ENCODE results near the gene SULT2A1. TPM values are rescaled to one million over a fixed set of nuclear protein-coding genes. Genes with fewer than 3 reads are reported as not detected.
"Not testable (repeated sequence)": the region's sequence is repeated elsewhere in the genome, so short reads cannot be mapped to it uniquely, and the experiment has no call there.

The SULT2A1 gene
- total RNA-seq, 2 donors from 2014 or later: not detected

DNA sequence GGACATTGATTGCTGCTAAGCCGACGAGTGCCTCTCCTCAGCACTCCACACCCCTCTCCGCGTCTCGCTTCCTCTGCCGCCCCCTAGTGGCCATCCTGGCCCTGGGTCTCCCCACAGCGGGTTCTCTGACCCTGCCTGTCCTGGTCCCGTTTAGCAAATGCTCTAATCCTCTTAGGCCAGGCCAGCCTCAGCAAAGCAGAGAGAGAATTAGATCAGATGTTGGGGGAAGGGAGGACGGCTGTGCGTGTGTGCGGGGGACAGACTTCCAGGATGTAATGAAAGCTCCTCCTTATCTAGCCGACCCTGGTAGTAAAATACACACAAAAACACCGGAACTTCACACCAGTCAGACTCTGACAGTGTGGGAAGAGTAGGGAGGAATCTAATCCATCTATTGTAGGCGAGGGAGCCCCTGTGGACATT, 22.6 kb downstream of the SULT2A1 start:
- peak; percentile 87 for DNase-seq
- ATAC-seq: peak; percentile 94 to 96
- intact Hi-C loops (cut with DNase I): loop anchor here in 1 of 2 donors (5.0 kb wide), 1 partner anchor 51 kb away; no protein-coding TSS in a partner anchor

GRCh38 chr19:47861630-47862029, 24.5 kb downstream of the SULT2A1 start:
- intact Hi-C loops (cut with DNase I): loop anchor here in 1 of 2 donors (5.0 kb wide), 1 partner anchor 49 kb away; no protein-coding TSS in a partner anchor
- no peak for ATAC-seq
- no peak for DNase-seq

DNA sequence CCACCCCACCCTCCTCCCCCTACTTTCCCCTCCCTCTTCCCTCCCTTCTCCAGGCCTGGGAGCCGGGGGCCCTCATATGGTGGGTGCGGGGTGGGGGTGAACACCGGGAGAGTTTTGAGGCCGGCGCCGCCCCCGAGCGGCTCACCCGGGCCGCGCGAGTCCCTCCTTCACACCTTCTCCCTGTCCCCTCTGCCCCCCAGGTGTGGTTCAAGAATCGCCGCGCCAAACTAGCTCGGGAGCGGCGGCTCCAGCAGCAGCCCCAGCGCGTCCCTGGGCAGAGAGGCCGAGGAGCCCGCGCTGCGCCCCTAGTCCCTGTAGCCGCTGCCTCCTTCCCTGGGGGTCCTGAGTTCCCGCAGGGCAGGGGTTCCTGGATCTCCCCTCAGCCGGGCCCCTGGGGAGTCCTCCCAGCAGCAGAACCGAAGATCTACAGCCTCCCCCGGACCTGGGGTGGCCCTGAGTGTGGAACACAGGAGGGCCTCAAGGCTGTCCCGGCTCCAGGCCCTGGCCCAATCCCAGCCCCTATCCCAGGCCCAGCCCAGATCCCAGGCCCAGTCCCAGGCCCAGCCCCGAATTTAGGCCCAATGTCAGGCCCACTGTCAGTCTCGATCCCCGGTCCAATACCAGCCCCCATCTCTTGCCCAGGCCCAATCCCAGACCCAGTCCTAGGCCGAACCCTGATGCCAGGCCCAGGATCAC, 25.4 kb downstream of the SULT2A1 start:
- no peak for DNase-seq
- no peak for ATAC-seq
- intact Hi-C loops (cut with DNase I): loop anchor here in 1 of 2 donors (5.0 kb wide), 1 partner anchor 48 kb away; no protein-coding TSS in a partner anchor

DNA sequence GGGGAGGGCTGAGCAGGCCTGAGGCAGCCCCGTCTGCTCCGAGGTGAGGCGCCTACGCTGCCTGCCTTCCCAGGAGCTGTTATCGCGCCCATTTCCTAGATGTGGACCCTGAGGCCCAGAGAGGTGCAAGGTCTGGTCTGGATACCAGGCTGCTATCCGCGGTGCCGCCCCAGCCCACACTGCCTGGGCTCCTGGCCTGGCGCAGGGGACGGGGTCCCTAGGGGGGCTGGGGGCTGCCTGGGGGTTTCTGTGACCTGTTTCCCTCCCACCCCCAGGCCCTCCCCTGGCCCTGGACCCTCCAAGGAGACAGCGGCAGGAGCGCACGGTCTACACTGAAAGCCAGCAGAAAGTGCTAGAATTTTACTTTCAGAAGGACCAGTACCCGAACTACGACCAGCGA, 26.3 kb downstream of the SULT2A1 start:
- ATAC-seq, DNase-seq: not testable (repeated sequence)
- intact Hi-C loops (cut with DNase I): loop anchor here in 1 of 2 donors (5.0 kb wide), 1 partner anchor 48 kb away; no protein-coding TSS in a partner anchor

DNA sequence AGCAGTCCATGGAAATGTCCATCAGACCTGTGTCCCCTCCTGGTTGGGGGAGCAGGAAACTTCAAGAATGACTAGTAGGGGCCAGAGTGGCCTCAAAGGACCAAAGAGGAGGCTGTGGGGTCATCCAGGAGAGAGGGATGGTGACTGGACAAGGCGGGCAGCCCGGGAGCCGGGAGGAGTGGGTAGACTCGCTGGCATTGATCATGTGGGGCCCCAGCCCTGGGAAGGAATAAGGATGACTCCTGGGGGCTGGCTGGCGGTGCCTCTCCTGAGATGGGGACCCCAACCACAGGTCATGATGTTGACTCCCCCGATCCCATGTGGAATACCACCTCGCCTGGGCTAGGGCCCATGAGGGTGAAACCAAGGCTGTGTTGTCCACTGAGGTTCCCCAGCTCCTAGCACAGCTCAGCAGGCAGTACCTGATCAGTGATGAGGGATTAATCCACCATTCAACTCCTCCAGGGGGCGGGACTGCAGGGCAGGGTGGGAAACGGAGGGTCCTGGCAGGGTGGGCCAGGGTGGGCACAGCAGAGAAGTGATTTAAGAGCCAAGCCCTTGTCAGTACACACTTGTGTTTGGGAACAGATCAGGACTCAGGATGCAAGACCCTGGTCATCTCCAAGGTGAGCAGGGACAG, 27.3 kb downstream of the SULT2A1 start, which contains the start of gene TPRX2:
TPRX2 (plus strand) TSS at position 590 of the 640 bp plus-strand sequence; CDS start at position 602, 12 bp downstream.
- DNase-seq: not testable (repeated sequence)

GRCh38 chr19:47858231-47858630, 27.9 kb downstream of the SULT2A1 start:
- intact Hi-C loops (cut with DNase I); DNase-seq; ATAC-seq: not testable (repeated sequence)

More for the DNA sequence above, 27.3 kb downstream of the SULT2A1 start, which contains the start of gene TPRX2:
- ATAC-seq; intact Hi-C loops (cut with DNase I): not testable (repeated sequence)

- intact Hi-C loops (cut with DNase I): no loop called here
- DNase-seq: no peak
- ATAC-seq: no peak
Measured at GRCh38 chr19:47854459-47854858, 31.7 kb downstream of the SULT2A1 start.

GRCh38 chr19:47853003-47853402, 33.1 kb downstream of the SULT2A1 start:
- DNase-seq (no peak), ATAC-seq (no peak)
- intact Hi-C loops (cut with DNase I): no loop called here

GRCh38 chr19:47848823-47849473, 37.2 kb downstream of the SULT2A1 start:
- intact Hi-C loops (cut with DNase I): no loop called here
- ATAC-seq (no peak), DNase-seq (no peak)

DNA sequence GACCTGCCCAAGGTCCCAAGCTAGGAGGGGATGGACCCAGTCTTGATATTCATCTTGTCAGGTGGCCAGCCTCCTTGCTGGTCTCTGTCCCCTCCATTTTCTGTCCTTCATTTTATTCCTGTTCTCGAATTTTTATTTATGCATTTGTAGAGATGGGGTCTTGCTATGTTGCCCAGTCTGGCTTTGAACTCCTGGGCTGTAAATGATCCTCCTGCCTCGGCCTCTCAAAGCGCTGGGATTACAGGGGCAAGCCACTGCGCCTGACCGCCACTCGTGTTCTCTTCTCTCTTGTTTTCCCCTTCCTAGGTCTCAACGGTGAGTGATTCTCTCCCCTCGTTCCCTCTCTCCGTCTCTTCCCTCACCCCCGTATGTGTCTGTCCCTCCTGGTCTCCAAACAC, 37.7 kb downstream of the SULT2A1 start:
- ATAC-seq (no peak), DNase-seq (no peak)
- intact Hi-C loops (cut with DNase I): no loop called here

DNA sequence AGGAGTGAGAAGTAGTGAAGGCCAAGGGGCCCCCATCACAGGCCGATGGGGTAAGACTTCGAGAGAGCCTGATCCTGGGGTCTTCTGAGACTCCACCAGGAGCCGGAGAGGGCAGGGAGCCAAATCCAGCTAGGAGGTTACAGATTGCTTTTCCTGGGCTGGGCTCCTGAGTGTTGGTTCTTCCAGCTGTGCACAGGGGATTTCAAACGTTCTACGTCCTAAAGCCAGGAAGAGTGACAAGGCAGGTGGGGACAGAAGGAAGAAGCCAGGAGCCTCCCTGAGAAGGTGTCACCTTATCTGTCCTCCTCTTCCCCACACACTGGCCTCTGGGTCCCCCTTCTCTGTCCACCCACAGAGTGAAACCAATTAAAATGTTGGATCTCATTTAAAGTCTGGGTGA, 43.2 kb downstream of the SULT2A1 start:
- ATAC-seq (no peak), DNase-seq (no peak)
- intact Hi-C loops (cut with DNase I): no loop called here

- intact Hi-C loops (cut with DNase I): no loop called here
- DNase-seq (no peak), ATAC-seq (no peak)
Measured at GRCh38 chr19:47839913-47840312, 46.2 kb downstream of the SULT2A1 start.

DNA sequence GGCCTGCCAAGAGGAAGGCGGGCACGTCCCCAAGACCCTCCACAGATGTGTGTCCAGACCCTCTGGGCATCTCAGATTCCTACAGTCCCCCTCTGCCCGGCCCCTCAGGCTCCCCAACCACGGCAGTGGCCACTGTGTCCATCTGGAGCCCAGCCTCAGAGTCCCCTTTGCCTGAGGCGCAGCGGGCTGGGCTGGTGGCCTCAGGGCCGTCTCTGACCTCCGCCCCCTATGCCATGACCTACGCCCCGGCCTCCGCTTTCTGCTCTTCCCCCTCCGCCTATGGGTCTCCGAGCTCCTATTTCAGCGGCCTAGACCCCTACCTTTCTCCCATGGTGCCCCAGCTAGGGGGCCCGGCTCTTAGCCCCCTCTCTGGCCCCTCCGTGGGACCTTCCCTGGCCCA, 46.7 kb downstream of the SULT2A1 start:
- DNase-seq (no peak), ATAC-seq (no peak)
- intact Hi-C loops (cut with DNase I): no loop called here

- DNase-seq: no peak
- no peak for ATAC-seq
- intact Hi-C loops (cut with DNase I): no loop called here
Measured at GRCh38 chr19:47836038-47836437, 50.1 kb downstream of the SULT2A1 start.

GRCh38 chr19:47832723-47833122, 53.4 kb downstream of the SULT2A1 start:
- no peak for ATAC-seq
- no peak for DNase-seq
- intact Hi-C loops (cut with DNase I): no loop called here

- no peak for ATAC-seq
- intact Hi-C loops (cut with DNase I): no loop called here
Measured at GRCh38 chr19:47826800-47827199, 59.3 kb downstream of the SULT2A1 start.

DNA sequence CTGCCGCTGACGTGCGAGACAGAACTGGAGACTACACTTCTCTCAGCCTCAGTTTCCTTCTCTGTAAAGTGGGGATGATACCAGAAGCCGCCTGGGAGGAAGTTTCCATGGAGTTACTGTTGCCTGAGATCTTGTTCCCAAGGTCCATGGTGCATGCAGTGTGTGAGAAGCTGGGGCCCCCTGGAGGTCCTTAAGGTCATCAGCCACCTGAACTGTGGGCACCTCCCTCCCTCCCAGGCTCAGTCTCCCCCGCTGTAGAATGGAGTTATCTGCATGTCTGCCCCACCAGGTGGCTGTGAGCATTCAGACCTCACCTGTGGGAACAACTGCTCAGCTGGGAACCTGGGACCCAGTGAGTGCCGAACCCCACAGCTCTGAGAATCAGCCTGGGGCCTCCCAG, 61.7 kb downstream of the SULT2A1 start:
- ATAC-seq: no peak
- intact Hi-C loops (cut with DNase I): no loop called here
- no peak for DNase-seq

More at GRCh38 chr19:47826800-47827199, 59.3 kb downstream of the SULT2A1 start:
- DNase-seq: no peak

DNA sequence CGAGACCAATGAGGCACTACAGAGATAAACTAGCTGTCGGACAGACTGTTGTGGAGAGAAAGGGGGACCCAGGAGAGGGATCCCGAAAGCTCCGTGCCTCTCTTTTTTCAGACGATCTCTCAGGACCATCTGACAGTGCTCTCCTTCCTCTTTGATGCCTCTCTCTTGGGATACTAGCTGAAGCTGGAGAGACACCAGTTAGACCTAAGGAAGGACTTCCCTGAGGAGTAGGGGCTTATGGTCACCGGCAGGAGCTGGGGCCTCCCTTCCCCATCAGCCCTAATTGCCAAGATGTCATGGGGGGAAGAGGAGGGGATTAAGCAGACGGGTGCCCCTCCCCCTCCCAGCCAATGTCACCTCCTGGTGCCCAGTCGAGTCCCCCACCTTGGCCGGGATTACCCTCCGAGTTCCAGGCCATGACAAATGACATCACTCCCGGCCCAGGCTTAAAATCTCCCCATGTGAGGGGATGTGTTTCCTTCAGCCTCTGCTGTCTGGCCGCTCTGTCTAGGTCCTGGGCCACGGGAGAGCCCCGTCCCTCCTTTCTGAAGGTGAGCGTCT, 64.6 kb downstream of the SULT2A1 start, which contains the start of gene CRX:
CRX (plus strand) TSS at position 478 of the 561 bp plus-strand sequence. CDS start 12,507 bp downstream, outside the sequence.
- intact Hi-C loops (cut with DNase I): no loop called here
- ATAC-seq (no peak), DNase-seq (no peak)

Data from left cardiac atrium (tissue), 4 donors.